ENCODE data around the gene SLC12A9. TPM values are rescaled to one million over a fixed set of nuclear protein-coding genes. Genes with fewer than 3 reads are reported as not detected.

Gene SLC12A9
- total RNA-seq, 1 donor = 19.5 TPM

- no peak overlapping the region for H3K27ac ChIP-seq (ENCODE audit: low read depth, low read length)
- H3K79me2 ChIP-seq (ENCODE audit: insufficient read depth, low read length) = peaks cover 54% of the 10 kb centered on the region
- no peak overlapping the region for H2AFZ ChIP-seq (ENCODE audit: low read length)
- no peaks in the 10 kb centered on the region for H3K9me3 ChIP-seq (ENCODE audit: low read depth, low read length)
- H3K4me1 ChIP-seq (ENCODE audit: insufficient read depth, low read length) = peaks cover 22% of the 10 kb centered on the region
- peaks cover 7% of the 10 kb centered on the region for H4K20me1 ChIP-seq (ENCODE audit: insufficient read depth, low read length)
- H3K36me3 ChIP-seq (ENCODE audit: insufficient read depth, low read length) = peaks cover 61% of the 10 kb centered on the region
- H3K4me2 ChIP-seq (ENCODE audit: insufficient read depth, low read length) = peak overlapping the region; percentile 82
- no peak overlapping the region for H3K4me3 ChIP-seq (ENCODE audit: insufficient read depth, low read length)
- no peaks in the 10 kb centered on the region for H3K27me3 ChIP-seq (ENCODE audit: insufficient read depth, low read length)
- DNase-seq (ENCODE audit: insufficient read length, low spot score, missing footprints) = peak; percentile 84
- no peak for TF ChIP-seq CTCF (IDR thresholded peaks at IDR 0.05; ENCODE audit: extremely low read depth, low read depth, low read length)
These were observed 35.2 kb downstream of the SLC12A9 start for GRCh38 chr7:100887516-100888290.

GRCh38 chr7:100888291-100888987 lies 35.9 kb downstream of the SLC12A9 start:
- peaks cover 7% of the 10 kb centered on the region for H4K20me1 ChIP-seq (ENCODE audit: insufficient read depth, low read length)

GRCh38 chr7:100888988-100889750 lies 36.7 kb downstream of the SLC12A9 start, which contains the start of gene UFSP1:
TSS of gene UFSP1 (minus strand) at chr7:100889715. CDS start at chr7:100889271, 444 bp downstream.
- Histone ChIP-seq H4K20me1 (ENCODE audit: insufficient read depth, low read length) (peaks cover 7% of the 10 kb centered on the region), H3K4me1 (ENCODE audit: insufficient read depth, low read length) (peaks cover 22% of the 10 kb centered on the region), H3K27me3 (ENCODE audit: insufficient read depth, low read length) (peaks cover under 1% of the 10 kb centered on the region), H3K79me2 (ENCODE audit: insufficient read depth, low read length) (peaks cover 43% of the 10 kb centered on the region), H2AFZ (ENCODE audit: low read length) (peak within 1 kb of the TSS; percentile 93), H3K27ac (ENCODE audit: low read depth, low read length) (peak within 1 kb of the TSS; percentile 56), H3K36me3 (ENCODE audit: insufficient read depth, low read length) (peaks cover 47% of the 10 kb centered on the region), H3K4me3 (ENCODE audit: insufficient read depth, low read length) (peak within 1 kb of the TSS; percentile 79), H3K9me3 (ENCODE audit: low read depth, low read length) (no peaks in the 10 kb centered on the region), H3K4me2 (ENCODE audit: insufficient read depth, low read length) (peak within 1 kb of the TSS; percentile 89)
- no peak for TF ChIP-seq CTCF (IDR thresholded peaks at IDR 0.05; ENCODE audit: extremely low read depth, low read depth, low read length)
- DNase-seq (ENCODE audit: insufficient read length, low spot score, missing footprints) = peak; percentile 90

More at GRCh38 chr7:100888291-100888987, 35.9 kb downstream of the SLC12A9 start:
- Histone ChIP-seq H3K27ac (ENCODE audit: low read depth, low read length) (peak overlapping the region; percentile 56), H3K9me3 (ENCODE audit: low read depth, low read length) (no peaks in the 10 kb centered on the region), H3K4me2 (ENCODE audit: insufficient read depth, low read length) (peak overlapping the region; percentile 82), H3K27me3 (ENCODE audit: insufficient read depth, low read length) (no peaks in the 10 kb centered on the region), H3K4me3 (ENCODE audit: insufficient read depth, low read length) (peak overlapping the region; percentile 79), H3K36me3 (ENCODE audit: insufficient read depth, low read length) (peaks cover 54% of the 10 kb centered on the region), H2AFZ (ENCODE audit: low read length) (no peak overlapping the region), H3K79me2 (ENCODE audit: insufficient read depth, low read length) (peaks cover 47% of the 10 kb centered on the region), H3K4me1 (ENCODE audit: insufficient read depth, low read length) (peaks cover 22% of the 10 kb centered on the region)
- TF ChIP-seq CTCF (IDR thresholded peaks at IDR 0.05; ENCODE audit: extremely low read depth, low read depth, low read length) = no peak
- peak; percentile 72 for DNase-seq (ENCODE audit: insufficient read length, low spot score, missing footprints)

Measured in osteoblast (primary cell).